Esophagus muscularis mucosa (tissue), 4 donors: ENCODE results near the gene SSBP2. TPM values are rescaled to one million over a fixed set of nuclear protein-coding genes. Genes with fewer than 3 reads are reported as not detected.

Experiments
- DNase-seq: peaks from one replicate; pipeline ENCODE4 v3.0.0-alpha.2; 2017; ENCODE audit errors: extremely low spot score
- H3K27ac ChIP-seq, 4 donors: fragments of 200-600 bp; sonication (generic); replicated peaks in 1 of 4; 1 replicate in 3 of 4; 2 replicates in 1 of 4; pipeline ENCODE4 v1.5.1; 2016 to 2019; ENCODE audit warnings: mild to moderate bottlenecking in 1 of 4
- H3K27me3 ChIP-seq, 4 donors: fragments of 200-600 bp; sonication (generic); one replicate each; pipeline versions ENCODE4 v1.5.1 to v1.6.0; 2016 to 2019
- H3K36me3 ChIP-seq, 4 donors: fragments of 200-600 bp; sonication (generic); one replicate each; pipeline ENCODE4 v1.5.1; 2016 to 2019
- H3K4me1 ChIP-seq, 4 donors: fragments of 200-600 bp; sonication (generic); one replicate each; pipeline ENCODE4 v1.5.1; 2016 to 2019
- H3K4me3 ChIP-seq, 4 donors: fragments of 200-600 bp; sonication (generic); 1 replicate in 2 of 4; 2 replicates in 2 of 4; pipeline ENCODE4 v1.5.1; 2016 to 2019; ENCODE audit warnings: mild to moderate bottlenecking in 4 of 4, moderate library complexity in 1 of 4
- H3K9me3 ChIP-seq, 4 donors: fragments of 200-600 bp; sonication (generic); 1 replicate in 3 of 4; 2 replicates in 1 of 4; pipeline ENCODE4 v1.5.1; 2016 to 2019
- EP300 ChIP-seq: sonication (generic); formaldehyde crosslinking; IDR thresholded peaks from one replicate; pipeline ENCODE4 v1.6.1; 2017; ENCODE audit warnings: antibody characterized with exemption
- POLR2A ChIP-seq: fragments of 450-650 bp; IDR thresholded peaks from one replicate; pipeline ENCODE4 v1.6.1; 2017; ENCODE audit warnings: antibody characterized with exemption, moderate library complexity, mild to moderate bottlenecking, low read depth
- POLR2AphosphoS5 ChIP-seq, 2 donors: sonication (generic); formaldehyde crosslinking; IDR thresholded peaks; one replicate each; pipeline ENCODE4 v1.6.1; 2017; ENCODE audit warnings: antibody characterized with exemption in 2 of 2
- WGBS: methylation state at CpG from one replicate; pipeline ENCODE4 v1.1.5; 2018; 5-methylcytosine and 5-hydroxymethylcytosine counted together
- intact Hi-C: fragments of 100-400 bp; cut with DNase I; formaldehyde crosslinking; loops from one replicate; pipeline ENCODE4 v1.15.1; 2023
- total RNA-seq, 4 donors: library from RNA; depleted of rRNA; stranded (reverse); fragments of >200 nt; gene quantifications; one replicate each; pipeline versions ENCODE4 v1.1.0 to v1.2.1, GENCODE V29; 2016
- TF ChIP-seq, protein P1 (sequence below), 3 experiments: fragments of 200-600 bp in 2 of 3; fragments of 450-650 bp in 1 of 3; sonication (generic) in 2 of 3; IDR thresholded peaks; one replicate each; pipeline ENCODE4 v1.5.1; 2017 to 2019; ENCODE audit warnings: antibody characterized with exemption in 3 of 3, mild to moderate bottlenecking in 2 of 3, moderate library complexity in 1 of 3

Gene SSBP2
- total RNA-seq, 4 donors from 2014 or later = 62.9 to 97.2 (median 74.2) TPM

DNA sequence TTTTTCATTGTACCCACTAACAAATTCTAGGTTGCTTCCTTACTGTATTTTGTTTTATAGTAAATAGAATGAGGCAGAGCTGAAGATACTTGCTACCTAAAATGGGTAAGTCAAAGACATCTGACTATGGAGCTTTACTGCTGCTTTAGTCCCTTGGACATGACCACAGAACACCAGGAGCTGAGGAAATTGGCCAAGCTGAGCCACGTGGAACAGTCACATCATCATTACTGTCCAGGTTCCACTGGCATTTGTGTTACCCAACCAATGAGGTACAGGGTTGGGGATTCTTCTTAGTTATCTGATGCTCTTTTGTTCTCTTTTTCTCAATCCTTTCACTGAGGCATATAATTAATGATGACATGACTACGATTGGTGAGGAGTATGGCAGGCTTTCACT, 47.1 kb downstream of the SSBP2 start:
- Histone ChIP-seq H3K4me1 (peaks cover 0 to 25% (median 6%) of the 10 kb centered on the region in 4 donors), H3K4me3 (no peak overlapping the region), H3K27ac (no peak overlapping the region), H3K36me3 (peaks cover 0 to 5% (median 0%) of the 10 kb centered on the region in 4 donors), H3K27me3 (no peaks in the 10 kb centered on the region), H3K9me3 (peaks cover 0 to 13% (median 11%) of the 10 kb centered on the region in 4 donors)
- no peak for DNase-seq
- 81% methylated on average over 2 of the region's 2 CpGs for WGBS
- TF ChIP-seq, protein P1, sequence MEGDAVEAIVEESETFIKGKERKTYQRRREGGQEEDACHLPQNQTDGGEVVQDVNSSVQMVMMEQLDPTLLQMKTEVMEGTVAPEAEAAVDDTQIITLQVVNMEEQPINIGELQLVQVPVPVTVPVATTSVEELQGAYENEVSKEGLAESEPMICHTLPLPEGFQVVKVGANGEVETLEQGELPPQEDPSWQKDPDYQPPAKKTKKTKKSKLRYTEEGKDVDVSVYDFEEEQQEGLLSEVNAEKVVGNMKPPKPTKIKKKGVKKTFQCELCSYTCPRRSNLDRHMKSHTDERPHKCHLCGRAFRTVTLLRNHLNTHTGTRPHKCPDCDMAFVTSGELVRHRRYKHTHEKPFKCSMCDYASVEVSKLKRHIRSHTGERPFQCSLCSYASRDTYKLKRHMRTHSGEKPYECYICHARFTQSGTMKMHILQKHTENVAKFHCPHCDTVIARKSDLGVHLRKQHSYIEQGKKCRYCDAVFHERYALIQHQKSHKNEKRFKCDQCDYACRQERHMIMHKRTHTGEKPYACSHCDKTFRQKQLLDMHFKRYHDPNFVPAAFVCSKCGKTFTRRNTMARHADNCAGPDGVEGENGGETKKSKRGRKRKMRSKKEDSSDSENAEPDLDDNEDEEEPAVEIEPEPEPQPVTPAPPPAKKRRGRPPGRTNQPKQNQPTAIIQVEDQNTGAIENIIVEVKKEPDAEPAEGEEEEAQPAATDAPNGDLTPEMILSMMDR (IDR thresholded peaks at IDR 0.05) = no peak
- TF ChIP-seq EP300 = no peak
- intact Hi-C loops = no loop called here

DNA sequence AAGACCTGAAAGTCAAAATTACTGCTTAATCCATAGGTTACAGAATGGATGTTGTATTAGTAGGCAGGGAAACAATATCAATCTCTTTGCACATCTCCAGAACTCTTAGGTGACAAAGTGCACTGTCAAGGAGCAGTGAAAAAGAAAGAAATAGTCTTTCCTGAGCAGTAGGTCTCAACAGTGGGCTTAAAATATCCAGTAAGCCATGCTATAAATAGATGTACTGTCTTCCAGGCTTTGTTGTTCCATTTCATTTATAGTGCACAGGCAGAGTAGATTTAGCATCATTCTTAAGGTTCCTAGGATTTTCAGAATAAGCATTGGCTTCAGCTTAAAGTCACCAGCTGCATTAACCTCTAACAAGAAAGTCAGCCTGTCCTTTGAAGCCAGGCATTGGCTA, 50.7 kb downstream of the SSBP2 start:
- peaks cover 0 to 29% (median 16%) of the 10 kb centered on the region in 4 donors for H3K4me1 ChIP-seq
- H3K27ac ChIP-seq = no peak overlapping the region
- H3K4me3 ChIP-seq = no peak overlapping the region
- H3K9me3 ChIP-seq = peaks cover 0 to 13% (median 11%) of the 10 kb centered on the region in 4 donors
- no peaks in the 10 kb centered on the region for H3K27me3 ChIP-seq
- H3K36me3 ChIP-seq = peaks cover 0 to 5% (median 0%) of the 10 kb centered on the region in 4 donors
- intact Hi-C loops = no loop called here
- no peak for DNase-seq
- TF ChIP-seq POLR2AphosphoS5 (IDR thresholded peaks at IDR 0.05) (no peak), EP300 (no peak), POLR2A (no peak)
- TF ChIP-seq, protein P1 (IDR thresholded peaks at IDR 0.05) = no peak

DNA sequence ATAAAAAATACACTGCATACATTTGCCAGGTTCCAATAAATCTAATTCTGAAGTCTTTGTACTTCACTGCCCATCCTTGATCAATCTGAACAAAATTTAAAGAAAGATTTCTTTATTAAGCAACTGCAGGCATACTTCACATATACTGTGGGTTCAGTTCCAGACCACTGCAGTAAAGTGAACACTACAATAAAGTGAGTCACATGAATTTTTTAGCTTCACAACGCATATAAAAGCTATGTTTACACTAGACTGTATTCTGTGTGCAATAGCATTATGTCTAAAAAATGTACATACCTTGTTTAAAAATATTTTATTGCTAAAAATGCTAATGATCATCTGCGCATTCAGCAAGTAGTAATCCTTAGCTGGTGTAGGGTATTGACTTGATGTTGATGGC, 52.1 kb downstream of the SSBP2 start:
- TF ChIP-seq POLR2A (no peak), EP300 (no peak), POLR2AphosphoS5 (IDR thresholded peaks at IDR 0.05) (no peak)
- TF ChIP-seq, protein P1 (IDR thresholded peaks at IDR 0.05) = no peak
- Histone ChIP-seq H3K36me3 (peaks cover 0 to 5% (median 0%) of the 10 kb centered on the region in 4 donors), H3K4me3 (no peak overlapping the region), H3K27me3 (no peaks in the 10 kb centered on the region), H3K4me1 (peaks cover 0 to 23% (median 14%) of the 10 kb centered on the region in 4 donors), H3K9me3 (peaks cover 0 to 13% (median 11%) of the 10 kb centered on the region in 4 donors), H3K27ac (no peak overlapping the region)
- DNase-seq = no peak
- intact Hi-C loops = no loop called here
- WGBS = 93% methylated on average over 2 of the region's 2 CpGs

DNA sequence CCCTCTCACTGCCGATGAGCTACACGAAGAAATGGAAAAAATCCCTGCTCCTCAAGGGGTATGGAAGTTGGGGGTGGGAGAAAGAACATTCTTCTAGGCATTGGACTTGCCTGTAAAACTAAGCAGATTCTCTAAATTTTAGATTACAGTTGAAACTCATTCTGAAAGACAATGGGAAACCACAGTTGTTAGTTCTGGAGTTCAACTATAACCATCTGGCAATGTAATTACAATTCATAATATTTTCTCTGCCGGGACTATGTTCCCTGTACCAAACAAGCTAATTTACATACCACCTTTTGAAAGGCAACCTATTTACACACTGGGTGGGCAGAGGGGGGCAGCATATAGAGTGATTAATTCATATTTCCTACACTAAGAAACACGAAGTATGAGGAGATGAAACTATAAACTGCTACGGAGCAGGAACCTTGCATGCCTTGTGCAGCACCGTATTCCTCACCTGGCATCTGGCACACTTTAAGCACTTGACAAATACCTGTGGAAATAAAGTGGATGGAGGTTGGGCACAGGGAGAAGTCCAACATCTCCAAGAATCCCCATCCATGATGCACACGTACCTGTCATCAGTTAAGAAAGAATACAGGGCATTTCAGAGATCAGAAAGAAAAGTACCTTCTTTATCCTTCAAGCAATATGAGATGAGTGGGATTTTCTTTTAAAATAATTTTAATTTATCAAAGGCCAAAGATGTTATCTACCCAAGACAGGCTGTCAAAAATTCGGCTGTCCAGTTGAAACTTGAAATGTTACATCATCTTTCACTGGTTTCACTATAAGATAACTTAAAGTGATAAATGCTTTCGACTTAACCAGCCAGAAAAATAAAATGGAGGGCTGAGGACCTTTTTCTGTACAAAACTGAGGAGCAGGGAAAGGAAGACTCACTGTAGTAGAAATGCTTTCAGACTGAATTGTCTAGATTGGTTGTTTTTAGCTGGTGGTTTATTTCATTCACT, 54.2 kb downstream of the SSBP2 start:
- Histone ChIP-seq H3K9me3 (peaks cover 0 to 13% (median 11%) of the 10 kb centered on the region in 4 donors), H3K27me3 (no peaks in the 10 kb centered on the region), H3K27ac (no peak overlapping the region), H3K4me3 (no peak overlapping the region), H3K4me1 (peaks cover 0 to 15% (median 8%) of the 10 kb centered on the region in 4 donors), H3K36me3 (peaks cover 0 to 5% (median 0%) of the 10 kb centered on the region in 4 donors)
- TF ChIP-seq POLR2A = no peak
- 82% methylated on average over 9 of the region's 9 CpGs for WGBS
- intact Hi-C loops = no loop called here
- DNase-seq = no peak

DNA sequence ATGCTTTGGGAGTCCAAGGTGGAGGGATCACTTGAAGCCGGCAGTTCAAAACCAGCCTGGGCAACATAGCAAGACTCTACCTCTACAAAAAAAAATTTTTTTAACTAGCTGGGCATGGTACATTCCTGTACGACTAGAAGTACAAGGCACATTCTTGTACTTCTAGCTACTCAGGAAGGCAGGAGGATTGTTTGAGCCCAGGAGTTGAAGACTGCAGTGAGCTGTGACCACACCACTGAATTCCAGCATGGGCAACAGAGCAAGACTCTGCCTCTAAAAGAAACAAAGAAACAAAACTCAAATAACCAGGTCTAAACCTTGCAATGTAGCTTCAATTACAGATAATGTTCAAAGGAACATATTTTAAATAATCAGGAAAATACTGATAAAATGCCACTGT, 56.2 kb downstream of the SSBP2 start:
- Histone ChIP-seq H3K4me3 (no peak overlapping the region), H3K27ac (no peak overlapping the region), H3K4me1 (peaks cover 0 to 15% (median 8%) of the 10 kb centered on the region in 4 donors), H3K36me3 (no peaks in the 10 kb centered on the region), H3K9me3 (peaks cover 0 to 2% (median 0%) of the 10 kb centered on the region in 4 donors), H3K27me3 (no peaks in the 10 kb centered on the region)
- no peak for TF ChIP-seq POLR2AphosphoS5 (IDR thresholded peaks at IDR 0.05)
- TF ChIP-seq POLR2A = no peak
- TF ChIP-seq, protein P1 (IDR thresholded peaks at IDR 0.05) = no peak
- no peak for TF ChIP-seq EP300
- WGBS = 85% methylated on average over 2 of the region's 2 CpGs
- intact Hi-C loops = no loop called here
- DNase-seq = no peak
